Karpas-422 (cell line): Measurements from ENCODE around the gene PIRT. TPM values are rescaled to one million over a fixed set of nuclear protein-coding genes. Genes with fewer than 3 reads are reported as not detected.

Experiments used
- DNase-seq: peaks from one replicate; pipeline ENCODE4 v3.0.0-alpha.2; 2015
- H2AFZ ChIP-seq: fragments of 200-600 bp; sonication (generic); 2 replicates; pipeline ENCODE4 v1.6.1; 2014; ENCODE audit warnings: antibody characterized with exemption, low read length, mixed read lengths
- H3K27ac ChIP-seq: fragments of 200-600 bp; sonication (generic); 2 replicates; pipeline ENCODE4 v1.5.1; 2014; ENCODE audit warnings: mild to moderate bottlenecking, low read length, moderate library complexity
- H3K27me3 ChIP-seq: fragments of 200-600 bp; sonication (generic); 2 replicates; pipeline ENCODE4 v1.6.1; 2014; ENCODE audit warnings: low read length, mixed read lengths
- H3K36me3 ChIP-seq: fragments of 200-600 bp; sonication (generic); 2 replicates; pipeline ENCODE4 v1.6.1; 2014; ENCODE audit warnings: low read length, mixed read lengths; ENCODE audit not compliant: insufficient read depth
- H3K4me1 ChIP-seq: fragments of 200-600 bp; sonication (generic); 2 replicates; pipeline ENCODE4 v1.6.1; 2014; ENCODE audit warnings: mild to moderate bottlenecking, low read length, mixed read lengths
- H3K4me2 ChIP-seq: fragments of 200-600 bp; sonication (generic); 2 replicates; pipeline ENCODE4 v1.6.1; 2014; ENCODE audit warnings: low read length, low read depth, mild to moderate bottlenecking; ENCODE audit not compliant: poor library complexity, severe bottlenecking
- H3K4me3 ChIP-seq: fragments of 200-600 bp; sonication (generic); 2 replicates; pipeline ENCODE4 v1.5.1; 2014; ENCODE audit warnings: mild to moderate bottlenecking, antibody characterized with exemption, low read length, mixed read lengths
- H3K79me2 ChIP-seq: fragments of 200-600 bp; sonication (generic); 2 replicates; pipeline ENCODE4 v1.6.1; 2014; ENCODE audit warnings: mild to moderate bottlenecking, low read length, mixed read lengths
- H3K9ac ChIP-seq: fragments of 200-600 bp; sonication (generic); 2 replicates; pipeline ENCODE4 v1.6.0; 2014; ENCODE audit warnings: low read length
- H3K9me2 ChIP-seq: fragments of 200-600 bp; sonication (generic), shearing (Covaris generic); replicated peaks from 2 replicates; pipeline ENCODE4 v1.6.0; 2014; ENCODE audit warnings: mild to moderate bottlenecking, low read length, moderate library complexity; ENCODE audit not compliant: insufficient read depth
- H3K9me3 ChIP-seq: fragments of 300-700, 200-600 bp; sonication (generic); 2 replicates; pipeline ENCODE4 v1.6.1; 2014; ENCODE audit warnings: low read length, mixed read lengths
- H4K20me1 ChIP-seq: fragments of 200-600 bp; sonication (generic); 2 replicates; pipeline ENCODE4 v1.6.1; 2014; ENCODE audit warnings: mild to moderate bottlenecking, antibody characterized with exemption, low read length, low read depth; ENCODE audit not compliant: insufficient read depth
- total RNA-seq: library from RNA; depleted of rRNA; stranded (reverse); fragments of >200 nt; shearing (Covaris generic); gene quantifications from 2 replicates; pipeline ENCODE4 v1.2.3, GENCODE V29; 2014; ENCODE audit warnings: low replicate concordance

Gene PIRT
- total RNA-seq, 1 experiment from 2014 or later, result not detected

- H3K9me3 ChIP-seq, result no peaks in the 10 kb centered on the region
- no peak for DNase-seq
- no peak overlapping the region for H3K27ac ChIP-seq
- no peak overlapping the region for H3K4me3 ChIP-seq
- H3K9ac ChIP-seq, result no peak overlapping the region
- H3K4me1 ChIP-seq, result no peaks in the 10 kb centered on the region
- H3K9me2 ChIP-seq, result no peaks in the 10 kb centered on the region
- H4K20me1 ChIP-seq, result no peaks in the 10 kb centered on the region
- H3K36me3 ChIP-seq, result no peaks in the 10 kb centered on the region
- no peak overlapping the region for H2AFZ ChIP-seq
- H3K79me2 ChIP-seq, result no peaks in the 10 kb centered on the region
- no peak overlapping the region for H3K4me2 ChIP-seq
- H3K27me3 ChIP-seq, result no peaks in the 10 kb centered on the region
These were observed 23.8 kb downstream of the PIRT start for GRCh38 chr17:10814075-10814474.

GRCh38 chr17:10812674-10813073 is 25.2 kb downstream of the PIRT start:
- H3K27ac ChIP-seq, result no peak overlapping the region
- no peak overlapping the region for H3K4me3 ChIP-seq
- H3K79me2 ChIP-seq, result no peaks in the 10 kb centered on the region
- H3K9me3 ChIP-seq, result no peaks in the 10 kb centered on the region
- no peaks in the 10 kb centered on the region for H3K4me1 ChIP-seq
- no peaks in the 10 kb centered on the region for H3K9me2 ChIP-seq
- no peak for DNase-seq
- no peak overlapping the region for H3K4me2 ChIP-seq
- no peaks in the 10 kb centered on the region for H4K20me1 ChIP-seq
- no peak overlapping the region for H3K9ac ChIP-seq
- H2AFZ ChIP-seq, result no peak overlapping the region
- H3K27me3 ChIP-seq, result no peaks in the 10 kb centered on the region
- no peaks in the 10 kb centered on the region for H3K36me3 ChIP-seq

GRCh38 chr17:10809605-10810004 is 28.3 kb downstream of the PIRT start:
- H2AFZ ChIP-seq, result no peak overlapping the region
- DNase-seq, result no peak
- H3K4me1 ChIP-seq, result no peaks in the 10 kb centered on the region
- H3K79me2 ChIP-seq, result no peaks in the 10 kb centered on the region
- H3K4me2 ChIP-seq, result no peak overlapping the region
- H3K4me3 ChIP-seq, result no peak overlapping the region
- H3K9me3 ChIP-seq, result no peaks in the 10 kb centered on the region
- no peak overlapping the region for H3K27ac ChIP-seq
- no peaks in the 10 kb centered on the region for H3K36me3 ChIP-seq
- no peaks in the 10 kb centered on the region for H4K20me1 ChIP-seq
- H3K9me2 ChIP-seq, result no peaks in the 10 kb centered on the region
- no peak overlapping the region for H3K9ac ChIP-seq
- no peaks in the 10 kb centered on the region for H3K27me3 ChIP-seq

- Histone ChIP-seq H3K27ac (no peak overlapping the region), H3K9ac (no peak overlapping the region), H3K4me2 (no peak overlapping the region), H3K9me3 (no peaks in the 10 kb centered on the region), H3K4me3 (no peak overlapping the region), H3K27me3 (no peaks in the 10 kb centered on the region), H3K4me1 (no peaks in the 10 kb centered on the region), H4K20me1 (no peaks in the 10 kb centered on the region), H3K79me2 (no peaks in the 10 kb centered on the region), H2AFZ (no peak overlapping the region), H3K9me2 (no peaks in the 10 kb centered on the region), H3K36me3 (no peaks in the 10 kb centered on the region)
- DNase-seq, result no peak
These were observed 30.2 kb downstream of the PIRT start for GRCh38 chr17:10807704-10808128.

- H3K4me2 ChIP-seq, result no peak overlapping the region
- no peaks in the 10 kb centered on the region for H3K4me1 ChIP-seq
- H3K4me3 ChIP-seq, result no peak overlapping the region
- no peaks in the 10 kb centered on the region for H3K36me3 ChIP-seq
- H2AFZ ChIP-seq, result no peak overlapping the region
- no peaks in the 10 kb centered on the region for H4K20me1 ChIP-seq
- H3K79me2 ChIP-seq, result no peaks in the 10 kb centered on the region
- no peak overlapping the region for H3K27ac ChIP-seq
- H3K9me3 ChIP-seq, result no peaks in the 10 kb centered on the region
- no peaks in the 10 kb centered on the region for H3K9me2 ChIP-seq
- H3K27me3 ChIP-seq, result no peaks in the 10 kb centered on the region
- no peak for DNase-seq
- no peak overlapping the region for H3K9ac ChIP-seq
These were observed 31.2 kb downstream of the PIRT start for GRCh38 chr17:10806545-10807262.

- DNase-seq, result no peak
- no peaks in the 10 kb centered on the region for H3K36me3 ChIP-seq
- no peak overlapping the region for H3K27ac ChIP-seq
- no peaks in the 10 kb centered on the region for H3K9me3 ChIP-seq
- H3K4me2 ChIP-seq, result no peak overlapping the region
- no peaks in the 10 kb centered on the region for H3K27me3 ChIP-seq
- no peaks in the 10 kb centered on the region for H3K4me1 ChIP-seq
- H3K9me2 ChIP-seq, result no peaks in the 10 kb centered on the region
- H3K79me2 ChIP-seq, result no peaks in the 10 kb centered on the region
- H2AFZ ChIP-seq, result no peak overlapping the region
- no peaks in the 10 kb centered on the region for H4K20me1 ChIP-seq
- H3K9ac ChIP-seq, result no peak overlapping the region
- H3K4me3 ChIP-seq, result no peak overlapping the region
These were observed 32.0 kb downstream of the PIRT start for GRCh38 chr17:10805911-10806310.

- Histone ChIP-seq H3K9me3 (no peaks in the 10 kb centered on the region), H2AFZ (no peak overlapping the region), H3K9ac (no peak overlapping the region), H3K9me2 (no peaks in the 10 kb centered on the region), H3K27ac (no peak overlapping the region), H3K36me3 (no peaks in the 10 kb centered on the region), H3K79me2 (no peaks in the 10 kb centered on the region), H3K4me1 (no peaks in the 10 kb centered on the region), H4K20me1 (no peaks in the 10 kb centered on the region), H3K4me2 (no peak overlapping the region), H3K27me3 (no peaks in the 10 kb centered on the region), H3K4me3 (no peak overlapping the region)
- no peak for DNase-seq
These were observed 33.3 kb downstream of the PIRT start for GRCh38 chr17:10804546-10804945.

- H3K27ac ChIP-seq, result no peak within 1 kb of the TSS
- no peak within 1 kb of the TSS for H3K4me2 ChIP-seq
- no peak within 1 kb of the TSS for H3K9ac ChIP-seq
- DNase-seq, result no peak
- no peaks in the 10 kb centered on the region for H3K79me2 ChIP-seq
- H3K27me3 ChIP-seq, result no peaks in the 10 kb centered on the region
- H4K20me1 ChIP-seq, result no peaks in the 10 kb centered on the region
- no peaks in the 10 kb centered on the region for H3K4me1 ChIP-seq
- H2AFZ ChIP-seq, result no peak within 1 kb of the TSS
- H3K9me3 ChIP-seq, result no peaks in the 10 kb centered on the region
- no peak within 1 kb of the TSS for H3K4me3 ChIP-seq
- H3K9me2 ChIP-seq, result no peaks in the 10 kb centered on the region
- H3K36me3 ChIP-seq, result no peaks in the 10 kb centered on the region
These were observed 33.9 kb downstream of the PIRT start, which contains the start of gene TMEM238L for GRCh38 chr17:10803830-10804475. TMEM238L (minus strand) TSS chr17:10804099; CDS start chr17:10803963, 136 bp downstream.
